ENCODE data around the gene AGTPBP1.
A peak's percentile ranks its signal among the peaks of the same experiment; 100 is the strongest.
"Not testable (repeated sequence)": the region's sequence is repeated elsewhere in the genome, so short reads cannot be mapped to it uniquely, and the experiment has no call there.

The AGTPBP1 gene

GRCh38 chr9:85617141-85617670 lies 124.5 kb downstream of the AGTPBP1 start:
- DNase-seq (ENCODE audit: low spot score), result no peak

- no peak for DNase-seq (ENCODE audit: low spot score)
These were observed 126.0 kb downstream of the AGTPBP1 start for GRCh38 chr9:85615792-85616191.

- DNase-seq (ENCODE audit: low spot score), result peak; percentile 71
These were observed 131.5 kb downstream of the AGTPBP1 start for GRCh38 chr9:85610074-85610860.

- no peak for DNase-seq (ENCODE audit: low spot score)
These were observed 135.8 kb downstream of the AGTPBP1 start for GRCh38 chr9:85605905-85606304.

- no peak for DNase-seq (ENCODE audit: low spot score)
These were observed 137.8 kb downstream of the AGTPBP1 start for GRCh38 chr9:85603936-85604335.

DNA sequence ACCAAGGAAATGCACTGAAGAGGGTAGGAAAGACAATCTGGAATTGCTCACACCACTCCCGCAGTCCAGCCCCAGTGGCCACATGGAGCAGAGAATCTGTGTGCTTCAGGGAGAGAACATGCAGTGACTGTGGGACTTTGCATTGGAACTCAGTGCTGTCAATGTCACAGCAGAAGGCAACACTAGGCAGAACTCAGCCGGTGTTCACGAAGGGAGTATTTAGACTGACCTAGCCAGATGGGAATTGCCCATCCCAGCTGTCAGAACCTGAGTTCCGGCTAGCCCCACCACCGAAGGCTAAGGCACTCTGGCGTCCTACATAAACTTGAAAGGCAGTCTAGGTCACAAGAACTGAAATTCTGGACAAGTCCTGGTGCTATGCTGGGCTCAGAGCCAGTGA lies 139.0 kb downstream of the AGTPBP1 start:
- no peak for DNase-seq (ENCODE audit: low spot score)

DNA sequence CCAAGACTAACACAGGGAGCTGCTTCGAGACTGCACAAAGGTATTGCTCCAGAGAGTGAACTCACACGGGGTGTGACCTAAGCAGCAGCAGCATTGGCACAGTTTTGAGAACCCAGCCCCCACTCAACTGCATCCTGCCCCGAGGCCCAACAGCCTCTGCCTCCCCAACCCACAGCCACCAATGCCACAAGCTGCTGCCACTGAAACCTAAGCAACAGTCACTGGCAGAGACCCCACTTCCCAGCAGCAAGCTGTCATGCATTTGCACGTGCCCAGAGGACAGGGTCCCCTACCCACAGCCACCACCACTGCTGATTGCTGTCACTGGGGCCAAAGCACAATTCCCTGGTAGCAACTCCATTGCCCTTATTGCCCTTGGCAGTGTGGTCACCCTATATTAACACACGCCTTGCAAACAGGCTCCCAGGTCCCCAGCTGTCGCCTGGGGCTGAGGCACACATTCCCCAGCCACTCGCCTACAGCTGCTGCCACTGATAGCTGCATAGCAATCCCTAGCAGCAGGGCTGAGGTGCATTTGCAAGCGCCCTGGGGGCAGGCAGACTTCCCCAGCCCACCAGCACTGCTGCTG lies 141.0 kb downstream of the AGTPBP1 start:
- DNase-seq (ENCODE audit: low spot score), result peak; percentile 14

- DNase-seq (ENCODE audit: low spot score), result no peak
These were observed 142.1 kb downstream of the AGTPBP1 start for GRCh38 chr9:85599540-85600105.

- no peak for DNase-seq (ENCODE audit: low spot score)
These were observed 147.4 kb downstream of the AGTPBP1 start for GRCh38 chr9:85594316-85594715.

DNA sequence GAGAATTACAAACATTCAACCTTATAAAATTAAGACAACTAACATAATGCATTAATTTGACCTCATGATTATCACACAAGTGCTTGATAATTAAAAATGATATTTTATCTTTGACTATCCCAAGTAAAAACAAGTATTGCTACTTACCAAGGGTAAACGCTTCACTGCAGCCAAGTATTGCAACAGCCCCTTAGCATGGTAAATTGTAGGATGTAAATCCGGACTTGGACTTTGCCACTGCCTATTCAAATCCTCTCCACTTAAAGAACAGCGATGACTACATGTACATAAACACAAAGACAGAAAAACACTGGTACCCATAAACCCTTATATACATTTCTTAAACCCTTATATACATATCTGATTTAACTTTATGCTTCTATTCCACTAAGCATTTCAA lies 155.1 kb downstream of the AGTPBP1 start:
- no peak for DNase-seq (ENCODE audit: low spot score)

- no peak for DNase-seq (ENCODE audit: low spot score)
These were observed 164.3 kb downstream of the AGTPBP1 start for GRCh38 chr9:85577353-85577952.

DNA sequence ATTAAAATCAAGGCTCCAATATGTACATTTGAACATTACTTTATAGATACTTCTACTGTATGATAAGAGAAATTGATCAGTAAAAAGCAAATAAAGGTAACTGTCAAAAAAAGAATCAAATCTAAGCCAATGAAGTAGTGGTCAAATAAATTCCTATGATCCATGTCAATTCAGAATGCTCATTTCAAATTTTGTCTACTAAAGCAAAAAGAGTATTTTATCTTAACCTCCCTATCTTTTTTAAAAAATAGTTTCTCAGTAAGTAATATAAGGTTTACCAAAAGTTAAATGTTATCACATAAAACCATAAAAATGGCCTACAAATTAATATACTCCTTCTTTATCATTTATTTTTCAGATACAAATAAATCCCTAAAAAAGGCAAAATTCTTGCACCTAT lies 165.9 kb downstream of the AGTPBP1 start:
- DNase-seq (ENCODE audit: low spot score), result no peak

DNA sequence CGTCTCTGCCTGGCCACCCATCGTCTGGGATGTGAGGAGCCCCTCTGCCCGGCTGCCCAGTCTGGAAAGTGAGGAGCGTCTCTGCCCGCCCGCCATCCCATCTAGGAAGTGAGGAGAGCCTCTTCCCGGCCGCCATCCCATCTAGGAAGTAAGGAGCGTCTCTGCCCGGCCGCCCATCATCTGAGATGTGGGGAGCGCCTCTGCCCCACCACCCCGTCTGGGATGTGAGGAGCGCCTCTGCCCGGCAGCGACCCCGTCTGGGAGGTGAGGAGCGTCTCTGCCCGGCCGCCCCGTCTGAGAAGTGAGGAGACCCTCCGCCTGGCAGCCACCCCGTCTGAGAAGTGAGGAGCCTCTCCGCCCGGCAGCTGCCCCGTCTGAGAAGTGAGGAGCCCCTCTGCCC lies 168.2 kb downstream of the AGTPBP1 start:
- not testable (repeated sequence) for DNase-seq (ENCODE audit: low spot score)

DNA sequence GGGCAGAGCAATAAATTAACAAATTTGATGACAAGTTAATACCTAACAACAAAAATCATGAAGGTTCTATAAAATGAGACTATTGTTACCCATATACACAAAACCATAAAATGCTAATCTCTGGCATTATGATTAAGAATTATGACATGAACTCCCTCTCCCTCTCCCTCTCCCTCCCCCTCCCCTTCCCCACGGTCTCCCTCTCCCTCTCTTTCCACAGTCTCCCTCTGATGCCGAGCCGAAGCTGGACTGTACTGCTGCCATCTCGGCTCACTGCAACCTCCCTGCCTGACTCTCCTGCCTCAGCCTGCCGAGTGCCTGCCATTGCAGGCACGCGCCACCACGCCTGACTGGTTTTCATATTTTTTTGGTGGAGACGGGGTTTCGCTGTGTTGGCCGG lies 168.8 kb downstream of the AGTPBP1 start:
- DNase-seq (ENCODE audit: low spot score), result not testable (repeated sequence)

- DNase-seq (ENCODE audit: low spot score), result no peak
These were observed 171.8 kb downstream of the AGTPBP1 start for GRCh38 chr9:85569988-85570387.

GRCh38 chr9:85559526-85559925 lies 182.2 kb downstream of the AGTPBP1 start:
- no peak for DNase-seq (ENCODE audit: low spot score)

DNA sequence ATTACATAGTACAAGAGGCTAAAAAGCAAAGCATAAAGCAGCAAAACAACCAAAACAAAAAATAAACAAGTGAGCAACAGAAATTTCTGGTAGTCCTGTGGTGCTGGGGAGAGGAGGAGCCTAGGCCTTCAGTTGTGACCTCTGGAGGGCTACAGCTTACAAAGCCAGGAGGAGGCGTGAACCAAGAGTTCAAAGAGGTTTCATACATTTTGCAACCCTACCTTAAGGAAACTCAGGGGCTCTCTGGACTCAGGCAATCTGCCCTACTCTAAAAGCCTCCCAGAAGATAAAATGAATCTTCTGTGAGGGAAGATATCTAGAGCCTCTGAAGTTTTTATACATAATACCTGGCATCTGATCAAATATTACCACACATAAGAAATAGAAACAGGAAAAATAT lies 187.4 kb downstream of the AGTPBP1 start:
- DNase-seq (ENCODE audit: low spot score), result no peak

GRCh38 chr9:85553475-85553874 lies 188.3 kb downstream of the AGTPBP1 start:
- no peak for DNase-seq (ENCODE audit: low spot score)

DNA sequence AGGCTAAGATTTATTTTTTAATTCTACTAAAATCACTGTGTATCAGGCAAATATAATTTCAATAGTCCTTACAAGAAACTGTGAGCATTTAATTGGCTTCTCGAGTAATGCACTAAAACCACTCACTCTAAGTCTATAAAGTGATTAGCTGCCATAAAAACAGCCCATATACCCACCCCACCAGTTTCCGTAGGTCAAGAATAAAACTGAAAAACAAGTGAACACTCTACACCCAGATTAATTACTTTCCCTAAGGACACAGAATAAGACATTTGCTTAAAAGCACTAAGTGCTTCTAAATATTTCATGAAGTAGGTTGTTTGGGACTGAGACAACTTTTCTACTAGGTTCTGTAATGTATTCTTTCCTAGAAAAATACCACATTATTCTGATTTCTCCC lies 194.2 kb downstream of the AGTPBP1 start:
- no peak for DNase-seq (ENCODE audit: low spot score)

GRCh38 chr9:85543196-85543595 lies 198.6 kb downstream of the AGTPBP1 start:
- DNase-seq (ENCODE audit: low spot score), result no peak

GRCh38 chr9:85541876-85542275 lies 199.9 kb downstream of the AGTPBP1 start:
- DNase-seq (ENCODE audit: low spot score), result no peak

- DNase-seq (ENCODE audit: low spot score), result no peak
These were observed 205.2 kb downstream of the AGTPBP1 start for GRCh38 chr9:85536514-85536913.

GRCh38 chr9:85536076-85536475 lies 205.7 kb downstream of the AGTPBP1 start:
- no peak for DNase-seq (ENCODE audit: low spot score)

All from CD4-positive, alpha-beta T cell treated with Interleukin-2 at 100 ng/mL for 4 hours (primary cell).